Stimulated activated naive CD4-positive, alpha-beta T cell treated with Interleukin-2 at 50 U/mL for 16 hours (primary cell): Measurements from ENCODE around the gene TRRAP.

Experiments used
- DNase-seq: peaks from one replicate; lab custom pipeline; 2025; lab: John Stamatoyannopoulos, UW

TRRAP gene

GRCh38 chr7:98949336-98950044, 71.2 kb downstream of the TRRAP start:
- DNase-seq: no peak

GRCh38 chr7:98955992-98956391, 77.7 kb downstream of the TRRAP start:
- DNase-seq: no peak

GRCh38 chr7:98956469-98956868, 78.1 kb downstream of the TRRAP start:
- no peak for DNase-seq

- no peak for DNase-seq
Measured at GRCh38 chr7:98956937-98957336, 78.6 kb downstream of the TRRAP start.

GRCh38 chr7:98957766-98958165, 79.4 kb downstream of the TRRAP start:
- no peak for DNase-seq

- no peak for DNase-seq
Measured at GRCh38 chr7:98958968-98959367, 80.6 kb downstream of the TRRAP start.

GRCh38 chr7:98963305-98963704, 85.0 kb downstream of the TRRAP start:
- no peak for DNase-seq

GRCh38 chr7:98964596-98964995, 86.3 kb downstream of the TRRAP start:
- no peak for DNase-seq

GRCh38 chr7:98968621-98969020, 90.3 kb downstream of the TRRAP start:
- DNase-seq: no peak

- DNase-seq: no peak
Measured at GRCh38 chr7:98969386-98969785, 91.1 kb downstream of the TRRAP start.

- no peak for DNase-seq
Measured at GRCh38 chr7:98970016-98970615, 91.8 kb downstream of the TRRAP start.

- DNase-seq: no peak
Measured at GRCh38 chr7:98970805-98971204, 92.5 kb downstream of the TRRAP start.

- no peak for DNase-seq
Measured at GRCh38 chr7:98974205-98974604, 95.9 kb downstream of the TRRAP start.

GRCh38 chr7:98974906-98975816, 96.8 kb downstream of the TRRAP start:
- DNase-seq: no peak

GRCh38 chr7:98976396-98977185, 98.3 kb downstream of the TRRAP start:
- DNase-seq: no peak

- DNase-seq: no peak
Measured at GRCh38 chr7:98978672-98979071, 100.3 kb downstream of the TRRAP start.

- DNase-seq: no peak
Measured at GRCh38 chr7:98981701-98982100, 103.4 kb downstream of the TRRAP start.

- no peak for DNase-seq
Measured at GRCh38 chr7:98982686-98983085, 104.4 kb downstream of the TRRAP start.

GRCh38 chr7:98984126-98984525, 105.8 kb downstream of the TRRAP start:
- no peak for DNase-seq

- DNase-seq: no peak
Measured at GRCh38 chr7:98985406-98985805, 107.1 kb downstream of the TRRAP start.

- DNase-seq: no peak
Measured at GRCh38 chr7:98985945-98986344, 107.6 kb downstream of the TRRAP start.

- DNase-seq: no peak
Measured at GRCh38 chr7:98988641-98989040, 110.3 kb downstream of the TRRAP start.
